ENCODE results near the gene GALK2.

- TF ChIP-seq CTCF (IDR thresholded peaks at IDR 0.05) (no peak), POLR2A (IDR thresholded peaks at IDR 0.05) (peak in 1 of 3 donors; percentile 73)
Observed at GRCh38 chr15:49155834-49156627, 14.0 kb upstream of the GALK2 start.

Data from body of pancreas (tissue), 4 donors.